Measurements from ENCODE around the gene PLXNA4.

GRCh38 chr7:132486274-132486610, 90.0 kb downstream of the PLXNA4 start:
- no peak for TF ChIP-seq CTCF (IDR thresholded peaks at IDR 0.05 in 2 of 3, conservative IDR thresholded peaks at IDR 0.05 in 1 of 3; ENCODE audit: borderline replicate concordance in 1 of 3, insufficient read depth in 1 of 3, low read depth in 2 of 3, low read length in 2 of 3)
- no peak for TF ChIP-seq EZH2phosphoT487 (IDR thresholded peaks at IDR 0.05; ENCODE audit: borderline replicate concordance)
- no peak for TF ChIP-seq EZH2 (IDR thresholded peaks at IDR 0.05)
